HepG2 (cell line): ENCODE results near the gene TCEAL3. TPM values are rescaled to one million over a fixed set of nuclear protein-coding genes. Genes with fewer than 3 reads are reported as not detected.
"Not testable (repeated sequence)": the region's sequence is repeated elsewhere in the genome, so short reads cannot be mapped to it uniquely, and the experiment has no call there.

Experiments
- ATAC-seq: fragments of 200-7000 bp; cut with Tn5 transposase; 3 replicates; pipeline ENCODE4 v1.9.1; 2020; ENCODE audit warnings: mild to moderate bottlenecking, moderate library complexity
- BruUV-seq: library from RNA; stranded (reverse); fragments of 400-500 nt; replicated peaks from 2 replicates; lab custom pipeline; 2021; lab: Mats Ljungman, UMichigan
- CTCF ChIA-PET: fragments of 300-600 bp; formaldehyde crosslinking; extraction: SDS; loops from one replicate; lab custom pipeline; 2021; ENCODE audit warnings: low total read pairs, inconsistent platforms, low intra/inter-chr PET ratio; lab: Yijun Ruan, JAX
- POLR2A ChIA-PET: fragments of 350-600 bp; sonication (Branson Sonifier 250); formaldehyde crosslinking; loops from one replicate; lab custom pipeline; 2020; ENCODE audit warnings: antibody characterized with exemption, inconsistent platforms; lab: Yijun Ruan, JAX
- DNase-seq: peaks from one replicate; pipeline ENCODE4 v3.0.0-alpha.2; 2015; ENCODE audit warnings: low spot score
- FAIRE-seq: peaks from 3 replicates; lab custom pipeline; 2011; peaks lifted over from hg19 to GRCh38; lab: Jason Lieb, UNC
- H2AFZ ChIP-seq: one replicate; pipeline ENCODE4 v1.6.1; 2011; ENCODE audit warnings: low read length, inconsistent platforms
- H3K27ac ChIP-seq: fragments of 300-600 bp; 3 replicates; pipeline ENCODE4 v1.8.0; 2011; ENCODE audit warnings: mixed run types, mild to moderate bottlenecking, mixed read lengths, low read length, inconsistent platforms; ENCODE audit not compliant: insufficient read depth; ENCODE audit errors: extremely low read length
- H3K27me3 ChIP-seq, 2 experiments: fragments of 200-600 bp in 1 of 2; 2 replicates in 1 of 2; 3 replicates in 1 of 2; pipeline versions ENCODE4 v1.6.0 to v1.8.0; 2011; ENCODE audit warnings: low read length in 2 of 2, mild to moderate bottlenecking in 2 of 2, moderate library complexity in 2 of 2, inconsistent platforms in 1 of 2; ENCODE audit not compliant: insufficient read depth in 2 of 2, control insufficient read depth in 1 of 2
- H3K36me3 ChIP-seq, 2 experiments: fragments of 200-600 bp in 1 of 2; replicated peaks in 1 of 2; 2 replicates in 1 of 2; 3 replicates in 1 of 2; pipeline versions ENCODE4 v1.5.1 to v1.8.0; 2011; ENCODE audit warnings: low read length in 2 of 2, inconsistent platforms in 1 of 2; ENCODE audit not compliant: insufficient read depth in 2 of 2, control insufficient read depth in 1 of 2
- H3K4me1 ChIP-seq: 2 replicates; pipeline ENCODE4 v1.5.1; 2012; ENCODE audit warnings: low read length, inconsistent platforms; ENCODE audit not compliant: insufficient read depth
- H3K4me2 ChIP-seq: 2 replicates; pipeline ENCODE4 v1.6.0; 2011; ENCODE audit warnings: low read depth, low read length, inconsistent platforms
- H3K4me3 ChIP-seq, 3 experiments: fragments of 200-600 bp in 1 of 3; sonication (generic), shearing (Covaris generic) in 1 of 3; replicated peaks in 1 of 3; 2 replicates each; pipeline ENCODE4 v1.5.1; 2011 to 2016; ENCODE audit warnings: low read length in 3 of 3, inconsistent platforms in 2 of 3, low read depth in 2 of 3, mild to moderate bottlenecking in 2 of 3, control low read depth in 1 of 3, mixed read lengths in 1 of 3; ENCODE audit not compliant: insufficient read depth in 1 of 3
- H3K79me2 ChIP-seq: one replicate; pipeline ENCODE4 v1.6.1; 2011; ENCODE audit warnings: low read length, inconsistent platforms; ENCODE audit not compliant: insufficient read depth
- H3K9ac ChIP-seq: 2 replicates; pipeline ENCODE4 v1.6.0; 2011; ENCODE audit warnings: mild to moderate bottlenecking, low read depth, low read length, inconsistent platforms; ENCODE audit not compliant: insufficient read depth
- H3K9me3 ChIP-seq: 2 replicates; pipeline ENCODE4 v1.5.1; 2012; ENCODE audit warnings: mild to moderate bottlenecking, low read length
- H4K20me1 ChIP-seq: 2 replicates; pipeline ENCODE4 v1.6.0; 2011; ENCODE audit warnings: inconsistent platforms, mild to moderate bottlenecking, low read length, moderate library complexity; ENCODE audit not compliant: insufficient read depth
- ATF7 ChIP-seq, 2 experiments: fragments of 450-650 bp in 1 of 2; sonication (generic) in 1 of 2; formaldehyde crosslinking in 1 of 2; IDR thresholded peaks; 2 replicates each; pipeline versions ENCODE4 v1.4.0 to v1.6.1; 2016 to 2020; ENCODE audit warnings: antibody characterized with exemption in 1 of 2, mild to moderate bottlenecking in 1 of 2, missing genetic modification reagents in 1 of 2
- FOXP1 ChIP-seq, 2 experiments: fragments of 450-650 bp in 1 of 2; IDR thresholded peaks; 2 replicates each; pipeline ENCODE4 v1.6.1; 2017 to 2018; ENCODE audit warnings: antibody characterized with exemption in 1 of 2
- RBAK ChIP-seq: sonication (generic); formaldehyde crosslinking; IDR thresholded peaks from 2 replicates; pipeline ENCODE4 v1.5.1; 2020; ENCODE audit warnings: mild to moderate bottlenecking, missing genetic modification reagents
- SOX13 ChIP-seq, 3 experiments: fragments of 450-650 bp in 1 of 3; sonication (generic) in 1 of 3; formaldehyde crosslinking in 1 of 3; IDR thresholded peaks in 2 of 3; conservative IDR thresholded peaks in 1 of 3; 2 replicates each; pipeline versions ENCODE4 v1.5.0 to v1.6.1; 2016 to 2020; ENCODE audit warnings: antibody characterized with exemption in 1 of 3, mild to moderate bottlenecking in 1 of 3, missing compliant biosample characterization in 1 of 3, missing genetic modification reagents in 1 of 3, moderate library complexity in 1 of 3
- SOX5 ChIP-seq: IDR thresholded peaks from 2 replicates; pipeline ENCODE4 v1.6.1; 2016; ENCODE audit warnings: borderline replicate concordance
- SOX6 ChIP-seq, 2 experiments: fragments of 450-650 bp in 1 of 2; sonication (generic) in 1 of 2; formaldehyde crosslinking in 1 of 2; IDR thresholded peaks; 2 replicates each; pipeline versions ENCODE4 v1.4.0 to v1.6.1; 2017 to 2020; ENCODE audit warnings: antibody characterized with exemption in 1 of 2, mild to moderate bottlenecking in 1 of 2, missing genetic modification reagents in 1 of 2
- ZNF761 ChIP-seq: sonication (generic); formaldehyde crosslinking; conservative IDR thresholded peaks from 2 replicates; pipeline ENCODE4 v1.4.0; 2020; ENCODE audit warnings: mild to moderate bottlenecking, missing genetic modification reagents
- WGBS: methylation state at CpG from one replicate; pipeline ENCODE4 v1.1.6; 2017; ENCODE audit warnings: low lambda C conversion rate; 5-methylcytosine and 5-hydroxymethylcytosine counted together
- in situ Hi-C: cut with HindIII; loops from 2 replicates; pipeline ENCODE4 v1.10.0; 2017; ENCODE audit warnings: low pct_unique_long_range_greater_than_20kb; ENCODE audit not compliant: extremely low pct_ligation_motif_present
- intact Hi-C: fragments of 100-400 bp; cut with micrococcal nuclease; formaldehyde crosslinking; loops from one replicate; pipeline ENCODE4 v1.10.0; 2022; ENCODE audit not compliant: unreplicated experiment
- polyA plus RNA-seq, 8 experiments: library from polyadenylated mRNA; depleted of rRNA in 3 of 8; stranded (reverse) in 7 of 8; unstranded in 1 of 8; fragments of >200 nt; fragmentation: Illumina TruSeq in 4 of 8; extraction: Trizol in 4 of 8; gene quantifications; 2 replicates each; pipeline versions ENCODE4 v1.2.1 to v1.2.3, GENCODE V29; 2011 to 2016; ENCODE audit warnings: low read depth in 4 of 8, missing spikeins in 1 of 8, mixed read lengths in 1 of 8; ENCODE audit not compliant: insufficient read depth in 1 of 8
- total RNA-seq, 5 experiments: library from RNA; depleted of rRNA; stranded (reverse); fragments of >200 nt; fragmentation: Illumina TruSeq; extraction: Trizol; gene quantifications; 2 replicates each; pipeline ENCODE4 v1.2.3, GENCODE V29; 2016; ENCODE audit warnings: low read depth in 1 of 5

TCEAL3 gene
- total and polyA plus RNA-seq, 2 of the 13 experiments (the other 11 are each of a cell fraction or from before 2014, with no cell fraction given): 0.09 to 0.12 TPM

DNA sequence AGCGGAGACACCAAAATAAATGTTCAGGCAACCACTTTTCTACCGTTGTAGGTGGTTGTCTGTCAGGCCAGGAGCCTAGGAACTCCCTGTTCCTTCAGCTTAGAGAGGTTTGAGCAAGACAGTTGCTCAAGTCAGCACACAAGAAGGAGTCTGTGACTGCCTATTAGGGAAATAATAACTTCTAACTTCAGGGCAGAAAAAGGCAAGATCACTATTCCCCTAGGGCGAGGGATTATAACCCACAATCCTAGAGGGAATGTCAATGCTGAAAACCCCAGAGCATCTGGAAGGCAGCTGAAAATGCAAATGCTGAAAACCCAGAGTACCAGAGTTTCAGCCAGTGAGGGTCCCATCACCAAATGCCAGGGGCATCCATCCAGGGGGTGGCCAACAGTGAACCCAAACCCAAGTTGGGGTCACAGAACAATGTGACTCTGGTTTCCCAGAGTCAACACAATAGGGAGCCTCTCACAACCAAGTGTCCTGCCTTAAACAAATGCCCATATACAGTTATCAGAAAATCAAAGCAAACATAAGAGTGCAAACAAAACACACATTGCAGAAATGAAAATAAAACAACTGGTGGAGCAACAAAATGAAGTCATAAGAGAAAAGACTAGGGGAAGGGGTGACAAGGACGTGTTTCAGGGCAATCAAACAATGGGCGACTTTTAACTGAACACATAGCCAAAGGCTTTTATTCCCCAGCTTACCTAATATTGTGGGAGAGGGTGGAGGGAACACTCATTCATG, 51.1 kb downstream of the TCEAL3 start:
- intact Hi-C loops (no loop called here), in situ Hi-C loops (no loop called here)
- Histone ChIP-seq H2AFZ (peak overlapping the region; percentile 15), H3K79me2 (no peaks in the 10 kb centered on the region), H3K36me3 (no peaks in the 10 kb centered on the region), H3K4me2 (0 out of 2 replicates have a peak overlapping the region, but pooled peaks have one; percentile 3), H3K27ac (no peak overlapping the region), H3K27me3 (no peaks in the 10 kb centered on the region), H4K20me1 (no peaks in the 10 kb centered on the region), H3K4me1 (peaks cover 13% of the 10 kb centered on the region)
- DNase-seq: peak; percentile 13
- 3% methylated on average over 5 of the region's 5 CpGs for WGBS
- no TSS peak for BruUV-seq
- no peak for ATAC-seq
- ChIA-PET POLR2A (no interaction called here), CTCF (no interaction called here)
- no peak for FAIRE-seq
- no peak for TF ChIP-seq SOX6 (IDR thresholded peaks at IDR 0.05)
- peak; percentile 48; the same call in 1 of the 2 replicates for TF ChIP-seq SOX6 (CRISPR knock-in tag; IDR thresholded peaks at IDR 0.05)
- TF ChIP-seq FOXP1 (IDR thresholded peaks at IDR 0.05): no peak
- peak; percentile 35; the same call in 1 of the 2 replicates for TF ChIP-seq FOXP1 (CRISPR knock-in tag; IDR thresholded peaks at IDR 0.05)
- TF ChIP-seq SOX5: peak; percentile 8; the same call in 1 of the 2 replicates
- TF ChIP-seq SOX13 (IDR thresholded peaks at IDR 0.05): no peak
- peak in 1 of 2 experiments; percentile 56; a peak in 1 of 4 replicates for TF ChIP-seq SOX13 (CRISPR knock-in tag; conservative IDR thresholded peaks at IDR 0.05 in 1 of 2, IDR thresholded peaks at IDR 0.05 in 1 of 2)
- TF ChIP-seq RBAK (CRISPR knock-in tag): no peak
- no peak for TF ChIP-seq ZNF761
- TF ChIP-seq, all 625 proteins: peak for 4
- no peaks in the 10 kb centered on the region for H3K9me3 ChIP-seq
- no peak overlapping the region for H3K9ac ChIP-seq
- no peak overlapping the region for H3K4me3 ChIP-seq

- not testable (repeated sequence) for FAIRE-seq
Observed at GRCh38 chrX:103659460-103659859, 51.7 kb downstream of the TCEAL3 start.

More at GRCh38 chrX:103659460-103659859, 51.7 kb downstream of the TCEAL3 start:
- 90% methylated on average over 1 of the region's 2 CpGs for WGBS
- H3K36me3 ChIP-seq; H3K27ac ChIP-seq; BruUV-seq; H4K20me1 ChIP-seq; in situ Hi-C loops; intact Hi-C loops; ATAC-seq; DNase-seq; CTCF ChIA-PET; H3K9ac ChIP-seq; H3K27me3 ChIP-seq; H3K9me3 ChIP-seq; POLR2A ChIA-PET; H3K79me2 ChIP-seq; H3K4me3 ChIP-seq; TF ChIP-seq ATF7 (CRISPR knock-in tag; IDR thresholded peaks at IDR 0.05): not testable (repeated sequence)
- TF ChIP-seq ATF7 (IDR thresholded peaks at IDR 0.05): peak; percentile 50; the same call in 1 of the 2 replicates
- H3K4me2 ChIP-seq: 0 out of 2 replicates have a peak overlapping the region, but pooled peaks have one; percentile 3
- peaks cover 13% of the 10 kb centered on the region for H3K4me1 ChIP-seq
- peak overlapping the region; percentile 15 for H2AFZ ChIP-seq

Other genes starting within 250 kb of the TCEAL3 start
- 55.8 and 63.4 TPM in 2 replicates for gene BEX3, start 231.4 kb upstream of the TCEAL3 start, total RNA-seq (2016; rRNA removed; fragmentation: Illumina TruSeq; extraction: Trizol)
- gene BEX3, start 231.4 kb upstream of the TCEAL3 start, polyA plus RNA-seq (2011; rRNA removed): 38.5 and 50.9 TPM in 2 replicates
- not detected in 2 replicates for gene RAB40A, start 88.5 kb upstream of the TCEAL3 start, total RNA-seq (2016; rRNA removed; fragmentation: Illumina TruSeq; extraction: Trizol)
- gene RAB40A, start 88.5 kb upstream of the TCEAL3 start, polyA plus RNA-seq (2011; rRNA removed): 0.08 and 0.11 TPM in 2 replicates
- 31.0 and 36.1 TPM in 2 replicates for gene TCEAL4, start 22.4 kb upstream of the TCEAL3 start, total RNA-seq (2016; rRNA removed; fragmentation: Illumina TruSeq; extraction: Trizol)
- gene TCEAL4, start 22.4 kb upstream of the TCEAL3 start, polyA plus RNA-seq (2011; rRNA removed): 12.6 and 13.3 TPM in 2 replicates
- gene TCEAL1, start 21.0 kb downstream of the TCEAL3 start, total RNA-seq (2016; rRNA removed; fragmentation: Illumina TruSeq; extraction: Trizol): 14.8 and 23.1 TPM in 2 replicates
- 9.4 and 11.2 TPM in 2 replicates for gene TCEAL1, start 21.0 kb downstream of the TCEAL3 start, polyA plus RNA-seq (2011; rRNA removed)
- 469 and 687 TPM in 2 replicates for gene MORF4L2, start 78.7 kb downstream of the TCEAL3 start, total RNA-seq (2016; rRNA removed; fragmentation: Illumina TruSeq; extraction: Trizol)
- 312 and 358 TPM in 2 replicates for gene MORF4L2, start 78.7 kb downstream of the TCEAL3 start, polyA plus RNA-seq (2011; rRNA removed)
- gene TMEM31, start 102.9 kb downstream of the TCEAL3 start, total RNA-seq (2016; rRNA removed; fragmentation: Illumina TruSeq; extraction: Trizol): not detected in 2 replicates
- gene TMEM31, start 102.9 kb downstream of the TCEAL3 start, polyA plus RNA-seq (2011; rRNA removed): 0.13 and 0.16 TPM in 2 replicates
- gene PLP1, start 168.9 kb downstream of the TCEAL3 start, total RNA-seq (2016; rRNA removed; fragmentation: Illumina TruSeq; extraction: Trizol): 0.20 and 0.27 TPM in 2 replicates
- gene PLP1, start 168.9 kb downstream of the TCEAL3 start, polyA plus RNA-seq (2011; rRNA removed): 0.15 and 0.29 TPM in 2 replicates
- 0.04 TPM in 2 replicates for gene RAB9B, start 224.3 kb downstream of the TCEAL3 start, total RNA-seq (2016; rRNA removed; fragmentation: Illumina TruSeq; extraction: Trizol)
- gene RAB9B, start 224.3 kb downstream of the TCEAL3 start, polyA plus RNA-seq (2011; rRNA removed): 0.04 TPM in 1 of 2 replicates, not detected in the other